SJSA1 (cell line): ENCODE measurements around the gene CLIP4. TPM values are rescaled to one million over a fixed set of nuclear protein-coding genes. Genes with fewer than 3 reads are reported as not detected.
"Not testable (repeated sequence)": the region's sequence is repeated elsewhere in the genome, so short reads cannot be mapped to it uniquely, and the experiment has no call there.

ENCODE experiments used
- DNase-seq, 2 experiments: peaks; one replicate each; pipeline ENCODE4 v3.0.0-alpha.2; 2015 to 2020; ENCODE audit warnings: low spot score in 2 of 2, low read depth in 1 of 2
- H3K27ac ChIP-seq: fragments of 250-450 bp; sonication (Bioruptor Pico); 2 replicates; pipeline ENCODE4 v1.5.1; 2020; ENCODE audit warnings: mild to moderate bottlenecking, moderate library complexity
- H3K27me3 ChIP-seq: fragments of 250-450 bp; sonication (Bioruptor Pico); replicated peaks from 2 replicates; pipeline ENCODE4 v1.5.1; 2020; ENCODE audit warnings: mild to moderate bottlenecking, moderate library complexity
- H3K36me3 ChIP-seq: fragments of 250-450 bp; sonication (Bioruptor Pico); 2 replicates; pipeline ENCODE4 v1.5.1; 2020; ENCODE audit warnings: mild to moderate bottlenecking
- H3K4me1 ChIP-seq: fragments of 250-450 bp; sonication (Bioruptor Pico); replicated peaks from 2 replicates; pipeline ENCODE4 v1.6.1; 2021; ENCODE audit warnings: mild to moderate bottlenecking
- H3K4me3 ChIP-seq: fragments of 250-450 bp; sonication (Bioruptor Pico); 2 replicates; pipeline ENCODE4 v1.5.1; 2020; ENCODE audit warnings: mild to moderate bottlenecking
- H3K9me3 ChIP-seq: fragments of 250-450 bp; sonication (Bioruptor Pico); replicated peaks from 2 replicates; pipeline ENCODE4 v1.5.1; 2020; ENCODE audit warnings: mild to moderate bottlenecking
- total RNA-seq: library from RNA; depleted of rRNA; stranded (reverse); fragments of >200 nt; shearing (Covaris generic); gene quantifications from 2 replicates; pipeline ENCODE4 v1.2.3, GENCODE V29; 2014

The CLIP4 gene
- total RNA-seq, 1 experiment from 2014 or later, result 34.2 TPM

- H3K27ac ChIP-seq, result no peak overlapping the region
- H3K36me3 ChIP-seq, result no peaks in the 10 kb centered on the region
- H3K4me3 ChIP-seq, result no peak overlapping the region
- DNase-seq, result no peak
- H3K4me1 ChIP-seq, result peaks cover 5% of the 10 kb centered on the region; the same call in 1 of the 2 replicates
- no peaks in the 10 kb centered on the region for H3K27me3 ChIP-seq
- H3K9me3 ChIP-seq, result no peaks in the 10 kb centered on the region
Observed at GRCh38 chr2:29079887-29080286, 35.3 kb upstream of the CLIP4 start.

- H3K27ac ChIP-seq, result no peak overlapping the region
- H3K27me3 ChIP-seq, result no peaks in the 10 kb centered on the region
- H3K4me1 ChIP-seq, result peaks cover 4% of the 10 kb centered on the region; the same call in 1 of the 2 replicates
- H3K9me3 ChIP-seq, result no peaks in the 10 kb centered on the region
- H3K36me3 ChIP-seq, result no peaks in the 10 kb centered on the region
- no peak for DNase-seq
- H3K4me3 ChIP-seq, result no peak overlapping the region
Observed at GRCh38 chr2:29080886-29081743, 34.1 kb upstream of the CLIP4 start.

GRCh38 chr2:29082804-29083495, 32.3 kb upstream of the CLIP4 start:
- H3K4me3 ChIP-seq, result no peak overlapping the region
- no peak overlapping the region for H3K27ac ChIP-seq
- H3K36me3 ChIP-seq, result no peaks in the 10 kb centered on the region
- H3K4me1 ChIP-seq, result no peaks in the 10 kb centered on the region
- no peaks in the 10 kb centered on the region for H3K9me3 ChIP-seq
- DNase-seq, result no peak
- H3K27me3 ChIP-seq, result no peaks in the 10 kb centered on the region

DNA sequence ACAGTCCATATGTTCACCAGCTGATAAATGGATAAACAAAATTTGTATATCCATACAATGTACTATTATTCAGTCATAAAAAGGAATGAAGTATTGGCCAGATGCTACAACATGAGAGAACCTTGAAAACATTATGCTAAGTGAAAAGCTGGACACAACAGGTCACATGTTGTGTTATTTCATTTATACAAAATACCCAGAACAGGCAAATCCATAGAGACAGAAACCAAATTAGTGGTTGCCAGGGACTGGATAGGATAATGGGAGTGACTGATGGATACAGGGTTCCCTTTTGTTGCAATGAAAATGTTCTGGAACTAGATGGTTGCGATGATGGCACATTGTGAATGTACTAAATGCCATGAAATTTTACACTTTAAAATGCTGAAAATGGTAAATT, 30.7 kb upstream of the CLIP4 start:
- DNase-seq, result no peak
- Histone ChIP-seq H3K36me3 (no peaks in the 10 kb centered on the region), H3K27ac (no peak overlapping the region), H3K4me3 (no peak overlapping the region), H3K27me3 (no peaks in the 10 kb centered on the region), H3K4me1 (no peaks in the 10 kb centered on the region), H3K9me3 (no peaks in the 10 kb centered on the region)

GRCh38 chr2:29090311-29090710, 24.9 kb upstream of the CLIP4 start:
- not testable (repeated sequence) for H3K27me3 ChIP-seq, H3K4me3 ChIP-seq, H3K9me3 ChIP-seq, H3K4me1 ChIP-seq, H3K36me3 ChIP-seq, H3K27ac ChIP-seq
- peak in 1 of 2 experiments; percentile 27 for DNase-seq

- Histone ChIP-seq H3K4me1 (no peaks in the 10 kb centered on the region), H3K27ac (no peak overlapping the region), H3K27me3 (no peaks in the 10 kb centered on the region), H3K9me3 (no peaks in the 10 kb centered on the region), H3K4me3 (no peak overlapping the region), H3K36me3 (no peaks in the 10 kb centered on the region)
- DNase-seq, result no peak
Observed at GRCh38 chr2:29096969-29097368, 18.2 kb upstream of the CLIP4 start.

GRCh38 chr2:29097569-29097968, 17.6 kb upstream of the CLIP4 start:
- H3K9me3 ChIP-seq, result no peaks in the 10 kb centered on the region
- no peaks in the 10 kb centered on the region for H3K27me3 ChIP-seq
- H3K4me1 ChIP-seq, result no peaks in the 10 kb centered on the region
- H3K4me3 ChIP-seq, result no peak overlapping the region
- no peak overlapping the region for H3K27ac ChIP-seq
- H3K36me3 ChIP-seq, result no peaks in the 10 kb centered on the region
- no peak for DNase-seq

GRCh38 chr2:29100564-29100963, 14.7 kb upstream of the CLIP4 start:
- no peaks in the 10 kb centered on the region for H3K4me1 ChIP-seq
- no peak for DNase-seq
- no peaks in the 10 kb centered on the region for H3K36me3 ChIP-seq
- H3K27me3 ChIP-seq, result no peaks in the 10 kb centered on the region
- no peaks in the 10 kb centered on the region for H3K9me3 ChIP-seq
- no peak overlapping the region for H3K4me3 ChIP-seq
- H3K27ac ChIP-seq, result no peak overlapping the region

- Histone ChIP-seq H3K27ac (no peak overlapping the region), H3K4me1 (peaks cover 22% of the 10 kb centered on the region), H3K27me3 (no peaks in the 10 kb centered on the region), H3K36me3 (no peaks in the 10 kb centered on the region), H3K4me3 (no peak overlapping the region), H3K9me3 (no peaks in the 10 kb centered on the region)
- no peak for DNase-seq
Observed at GRCh38 chr2:29104688-29105087, 10.5 kb upstream of the CLIP4 start.

DNA sequence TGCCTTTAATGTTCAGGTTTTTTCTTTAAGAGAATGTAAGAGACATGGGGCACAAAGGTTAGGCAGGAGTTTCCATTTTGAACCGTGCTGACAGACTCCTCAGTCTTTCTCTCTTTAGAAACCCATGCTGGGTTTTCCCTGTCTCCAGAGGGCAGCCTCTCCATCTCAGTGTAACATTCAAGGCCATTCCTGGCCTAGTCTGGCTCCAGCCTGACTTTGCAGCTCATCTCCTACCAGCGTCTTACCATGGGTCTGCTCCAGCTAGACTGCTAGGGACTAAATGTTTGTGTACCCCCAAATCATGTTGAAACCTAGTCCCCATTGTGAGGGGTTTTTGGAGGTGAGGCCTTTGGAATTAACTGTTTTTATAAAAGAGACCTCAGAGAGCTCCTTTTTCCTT, 9.8 kb upstream of the CLIP4 start:
- no peak overlapping the region for H3K4me3 ChIP-seq
- no peak for DNase-seq
- no peaks in the 10 kb centered on the region for H3K9me3 ChIP-seq
- H3K27me3 ChIP-seq, result no peaks in the 10 kb centered on the region
- no peak overlapping the region for H3K27ac ChIP-seq
- peaks cover 22% of the 10 kb centered on the region for H3K4me1 ChIP-seq
- H3K36me3 ChIP-seq, result no peaks in the 10 kb centered on the region

- Histone ChIP-seq H3K27me3 (no peaks in the 10 kb centered on the region), H3K4me3 (no peak overlapping the region), H3K27ac (no peak overlapping the region; the same call in 1 of the 2 replicates), H3K36me3 (no peaks in the 10 kb centered on the region), H3K9me3 (no peaks in the 10 kb centered on the region), H3K4me1 (peaks cover 22% of the 10 kb centered on the region)
- no peak for DNase-seq
Observed at GRCh38 chr2:29106256-29106655, 9.0 kb upstream of the CLIP4 start.

GRCh38 chr2:29106980-29107388, 8.2 kb upstream of the CLIP4 start:
- Histone ChIP-seq H3K27me3 (no peaks in the 10 kb centered on the region), H3K4me1 (peaks cover 22% of the 10 kb centered on the region), H3K27ac (no peak overlapping the region; the same call in 1 of the 2 replicates), H3K9me3 (no peaks in the 10 kb centered on the region), H3K36me3 (no peaks in the 10 kb centered on the region), H3K4me3 (no peak overlapping the region)
- DNase-seq, result peak in 1 of 2 experiments; percentile 33

DNA sequence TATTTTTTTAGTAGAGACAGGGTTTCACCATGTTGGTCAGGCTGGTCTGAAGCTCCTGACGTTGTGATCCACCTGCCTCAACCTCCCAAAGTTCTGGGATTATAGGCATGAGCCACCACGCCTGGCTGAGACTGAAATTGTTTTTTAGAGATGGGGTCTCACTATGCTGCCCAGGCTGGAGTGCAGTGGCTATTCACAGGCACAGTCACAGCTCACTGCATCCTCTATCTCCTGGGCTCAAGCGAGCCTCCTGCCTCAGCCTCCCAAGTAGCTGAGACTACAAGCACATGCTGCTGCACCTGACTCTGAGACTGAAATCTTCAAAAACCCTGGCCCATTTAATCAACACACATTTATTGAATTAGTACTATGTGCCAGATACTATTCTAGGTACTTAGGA, 7.7 kb upstream of the CLIP4 start:
- H3K27me3 ChIP-seq, H3K36me3 ChIP-seq, DNase-seq, H3K4me3 ChIP-seq, H3K9me3 ChIP-seq: not testable (repeated sequence)
- H3K4me1 ChIP-seq, result peaks cover 22% of the 10 kb centered on the region
- peak overlapping the region; percentile 83 for H3K27ac ChIP-seq

DNA sequence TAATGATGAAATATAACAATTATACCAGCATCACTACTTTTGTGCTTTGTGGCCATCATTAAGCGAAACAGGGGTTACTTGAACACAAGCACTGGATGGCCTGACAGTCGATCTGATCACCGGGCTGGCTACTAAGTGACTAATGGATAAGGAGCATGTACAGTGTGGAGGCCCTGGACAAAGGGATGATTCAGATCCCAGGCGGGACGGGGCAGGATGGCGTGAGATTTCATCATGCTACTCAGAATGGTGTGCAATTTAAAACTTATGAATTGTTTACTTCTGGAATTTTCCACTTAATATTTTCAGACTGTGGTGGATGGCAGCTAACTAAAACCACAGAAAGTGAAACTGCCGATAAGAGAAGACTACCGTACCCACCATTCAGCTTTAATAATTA, 7.0 kb upstream of the CLIP4 start:
- no peaks in the 10 kb centered on the region for H3K27me3 ChIP-seq
- H3K27ac ChIP-seq, result peak overlapping the region; percentile 83
- no peaks in the 10 kb centered on the region for H3K9me3 ChIP-seq
- no peaks in the 10 kb centered on the region for H3K36me3 ChIP-seq
- H3K4me3 ChIP-seq, result peak overlapping the region; percentile 12; the same call in 1 of the 2 replicates
- peak; percentile 79 to 89 for DNase-seq
- H3K4me1 ChIP-seq, result peaks cover 27% of the 10 kb centered on the region
